Mesenchymal stem cell (in vitro differentiated cells and primary cell): ENCODE data around the gene TSPAN4.

ENCODE experiments used
- DNase-seq: peaks from one replicate; pipeline ENCODE4 v3.0.0-alpha.2; 2013
- H2AFZ ChIP-seq: one replicate; pipeline ENCODE4 v1.6.1; 2013; ENCODE audit warnings: low read depth, mild to moderate bottlenecking, control low read depth, inconsistent platforms, low read length, moderate library complexity
- H2AK5ac ChIP-seq: 2 replicates; pipeline ENCODE4 v1.6.1; 2013; ENCODE audit warnings: low read length, moderate library complexity, mild to moderate bottlenecking, inconsistent platforms; ENCODE audit not compliant: severe bottlenecking
- H2BK120ac ChIP-seq: one replicate; pipeline ENCODE4 v1.6.1; 2013; ENCODE audit warnings: low read depth, mild to moderate bottlenecking, inconsistent platforms, low read length, moderate library complexity
- H2BK12ac ChIP-seq, 2 experiments: one replicate each; pipeline ENCODE4 v1.6.1; 2013; ENCODE audit warnings: inconsistent platforms in 2 of 2, low read length in 2 of 2, mild to moderate bottlenecking in 2 of 2, moderate library complexity in 2 of 2, control low read depth in 1 of 2
- H2BK15ac ChIP-seq: one replicate; pipeline ENCODE4 v1.6.1; 2013; ENCODE audit warnings: mild to moderate bottlenecking, low read depth, inconsistent platforms; ENCODE audit not compliant: poor library complexity, severe bottlenecking
- H2BK5ac ChIP-seq: 2 replicates; pipeline ENCODE4 v1.6.1; 2013; ENCODE audit warnings: low read depth, mild to moderate bottlenecking, low read length, control low read depth, inconsistent platforms; ENCODE audit not compliant: poor library complexity, severe bottlenecking
- H3K14ac ChIP-seq, 2 experiments: one replicate each; pipeline ENCODE4 v1.6.1; 2013; ENCODE audit warnings: inconsistent platforms in 2 of 2, low read length in 2 of 2, control low read depth in 1 of 2, mild to moderate bottlenecking in 1 of 2, moderate library complexity in 1 of 2
- H3K18ac ChIP-seq, 2 experiments: one replicate each; pipeline ENCODE4 v1.6.1; 2013; ENCODE audit warnings: inconsistent platforms in 2 of 2, low read length in 2 of 2, control low read depth in 1 of 2, low read depth in 1 of 2, mild to moderate bottlenecking in 1 of 2
- H3K23ac ChIP-seq, 2 experiments: one replicate each; pipeline ENCODE4 v1.6.1; 2013; ENCODE audit warnings: inconsistent platforms in 2 of 2, low read length in 2 of 2, mild to moderate bottlenecking in 2 of 2, moderate library complexity in 2 of 2, control low read depth in 1 of 2
- H3K27ac ChIP-seq: 2 replicates; pipeline ENCODE4 v1.5.1; 2013; ENCODE audit warnings: mild to moderate bottlenecking, moderate library complexity, low read length, control low read depth, inconsistent platforms; ENCODE audit not compliant: poor library complexity, severe bottlenecking
- H3K27me3 ChIP-seq, 2 experiments: 2 replicates each; pipeline versions ENCODE4 v1.6.1 to v1.7.0; 2013; ENCODE audit warnings: low read length in 2 of 2, mild to moderate bottlenecking in 2 of 2, moderate library complexity in 2 of 2, control low read depth in 1 of 2, inconsistent platforms in 1 of 2; ENCODE audit not compliant: control insufficient read depth in 1 of 2, insufficient read depth in 1 of 2
- H3K36me3 ChIP-seq, 2 experiments: 2 replicates each; pipeline versions ENCODE4 v1.6.1 to v1.7.0; 2013; ENCODE audit warnings: low read length in 2 of 2, control low read depth in 1 of 2, inconsistent platforms in 1 of 2, low read depth in 1 of 2, mild to moderate bottlenecking in 1 of 2; ENCODE audit not compliant: insufficient read depth in 2 of 2, control insufficient read depth in 1 of 2
- H3K4ac ChIP-seq, 2 experiments: one replicate each; pipeline ENCODE4 v1.6.1; 2013; ENCODE audit warnings: inconsistent platforms in 2 of 2, low read length in 2 of 2, mild to moderate bottlenecking in 2 of 2, moderate library complexity in 2 of 2, control low read depth in 1 of 2, low read depth in 1 of 2
- H3K4me1 ChIP-seq: 2 replicates; pipeline ENCODE4 v1.6.1; 2013; ENCODE audit warnings: low read depth, low read length, control low read depth; ENCODE audit not compliant: control insufficient read depth, insufficient read depth
- H3K4me2 ChIP-seq: 2 replicates; pipeline ENCODE4 v1.6.1; 2013; ENCODE audit warnings: low read length, mild to moderate bottlenecking, inconsistent platforms; ENCODE audit not compliant: poor library complexity, severe bottlenecking
- H3K4me3 ChIP-seq, 2 experiments: 2 replicates each; pipeline versions ENCODE4 v1.5.1 to v1.7.0; 2013; ENCODE audit warnings: low read length in 2 of 2, mild to moderate bottlenecking in 2 of 2, control low read depth in 1 of 2, low read depth in 1 of 2; ENCODE audit not compliant: insufficient read depth in 1 of 2
- H3K79me1 ChIP-seq: replicated peaks from 2 replicates; pipeline ENCODE4 v1.6.1; 2013; ENCODE audit warnings: mild to moderate bottlenecking, control low read depth, low read length, inconsistent platforms; ENCODE audit not compliant: poor library complexity, severe bottlenecking
- H3K9ac ChIP-seq: 2 replicates; pipeline ENCODE4 v1.7.0; 2013; ENCODE audit warnings: mild to moderate bottlenecking, low read length, moderate library complexity
- H3K9me3 ChIP-seq: 2 replicates; pipeline ENCODE4 v1.7.0; 2013; ENCODE audit warnings: mild to moderate bottlenecking, low read length; ENCODE audit not compliant: control insufficient read depth
- H4K8ac ChIP-seq: one replicate; pipeline ENCODE4 v1.6.1; 2013; ENCODE audit warnings: inconsistent platforms, mild to moderate bottlenecking, low read length, moderate library complexity
- H4K91ac ChIP-seq: one replicate; pipeline ENCODE4 v1.6.1; 2013; ENCODE audit warnings: mild to moderate bottlenecking, low read length, inconsistent platforms
- WGBS: methylation state at CpG from one replicate; pipeline ENCODE4 v1.1.7; 2013; ENCODE audit warnings: mixed read lengths; 5-methylcytosine and 5-hydroxymethylcytosine counted together

TSPAN4 gene

GRCh38 chr11:890794-891540 lies 48.3 kb downstream of the TSPAN4 start:
- Histone ChIP-seq H3K79me1 (peaks cover 10% of the 10 kb centered on the region), H4K91ac (no peak overlapping the region), H2AK5ac (no peak overlapping the region), H3K18ac (no peak overlapping the region), H3K4me1 (peaks cover 11% of the 10 kb centered on the region), H2AFZ (no peak overlapping the region), H2BK15ac (no peak overlapping the region), H3K4me3 (no peak overlapping the region), H2BK5ac (no peak overlapping the region), H3K4me2 (no peak overlapping the region), H3K23ac (no peak overlapping the region), H3K9me3 (no peaks in the 10 kb centered on the region), H4K8ac (no peak overlapping the region), H3K27ac (no peak overlapping the region), H3K4ac (no peak overlapping the region), H3K9ac (no peak overlapping the region), H3K27me3 (no peaks in the 10 kb centered on the region), H2BK12ac (no peak overlapping the region), H3K14ac (no peak overlapping the region), H2BK120ac (no peak overlapping the region), H3K36me3 (peaks cover 22 to 59% of the 10 kb centered on the region in 2 experiments)
- DNase-seq: no peak
- 83% methylated on average over 17 of the region's 27 CpGs for WGBS

- H2AK5ac ChIP-seq: no peak overlapping the region
- WGBS: 92% methylated on average over 13 of the region's 13 CpGs
- peaks cover 3 to 48% of the 10 kb centered on the region in 2 experiments for H3K36me3 ChIP-seq
- no peaks in the 10 kb centered on the region for H3K9me3 ChIP-seq
- no peak overlapping the region for H2AFZ ChIP-seq
- H3K79me1 ChIP-seq: peaks cover 14% of the 10 kb centered on the region
- no peaks in the 10 kb centered on the region for H3K27me3 ChIP-seq
- H4K8ac ChIP-seq: no peak overlapping the region
- no peak overlapping the region for H3K4me2 ChIP-seq
- H3K23ac ChIP-seq: no peak overlapping the region
- H3K4ac ChIP-seq: no peak overlapping the region
- DNase-seq: no peak
- no peak overlapping the region for H4K91ac ChIP-seq
- H3K18ac ChIP-seq: no peak overlapping the region
- no peak overlapping the region for H3K27ac ChIP-seq
- H2BK120ac ChIP-seq: no peak overlapping the region
- H3K4me1 ChIP-seq: peaks cover 16% of the 10 kb centered on the region
- no peak overlapping the region for H2BK5ac ChIP-seq
- no peak overlapping the region for H3K4me3 ChIP-seq
- no peak overlapping the region for H3K9ac ChIP-seq
- no peak overlapping the region for H2BK12ac ChIP-seq
- H2BK15ac ChIP-seq: no peak overlapping the region
- no peak overlapping the region for H3K14ac ChIP-seq
Observed at GRCh38 chr11:893008-893654, 50.5 kb downstream of the TSPAN4 start.

- Histone ChIP-seq H2BK12ac (no peak overlapping the region), H3K79me1 (peaks cover 10% of the 10 kb centered on the region), H3K4me2 (no peak overlapping the region), H3K27me3 (no peaks in the 10 kb centered on the region), H4K8ac (no peak overlapping the region), H2BK120ac (no peak overlapping the region), H3K9ac (no peak overlapping the region), H3K36me3 (peaks cover 15 to 48% of the 10 kb centered on the region in 2 experiments), H2BK5ac (no peak overlapping the region), H2AFZ (no peak overlapping the region), H3K14ac (no peak overlapping the region), H3K27ac (no peak overlapping the region), H3K9me3 (no peaks in the 10 kb centered on the region), H3K4me1 (peaks cover 16% of the 10 kb centered on the region), H3K23ac (no peak overlapping the region), H4K91ac (no peak overlapping the region), H3K4me3 (no peak overlapping the region), H2AK5ac (no peak overlapping the region), H2BK15ac (no peak overlapping the region), H3K4ac (no peak overlapping the region), H3K18ac (no peak overlapping the region)
- DNase-seq: no peak
- WGBS: 92% methylated on average over 12 of the region's 12 CpGs
Observed at GRCh38 chr11:894575-895201, 52.0 kb downstream of the TSPAN4 start.
